HG03060 (cell line): ENCODE results near the gene CADM1.

Experiments used
- ATAC-seq: cut with Tn5 transposase; IDR thresholded peaks from one replicate; pipeline ENCODE4 v1.9.1; 2021; ENCODE audit warnings: low read depth, moderate number of reproducible peaks; ENCODE audit not compliant: unreplicated experiment

Gene CADM1

DNA sequence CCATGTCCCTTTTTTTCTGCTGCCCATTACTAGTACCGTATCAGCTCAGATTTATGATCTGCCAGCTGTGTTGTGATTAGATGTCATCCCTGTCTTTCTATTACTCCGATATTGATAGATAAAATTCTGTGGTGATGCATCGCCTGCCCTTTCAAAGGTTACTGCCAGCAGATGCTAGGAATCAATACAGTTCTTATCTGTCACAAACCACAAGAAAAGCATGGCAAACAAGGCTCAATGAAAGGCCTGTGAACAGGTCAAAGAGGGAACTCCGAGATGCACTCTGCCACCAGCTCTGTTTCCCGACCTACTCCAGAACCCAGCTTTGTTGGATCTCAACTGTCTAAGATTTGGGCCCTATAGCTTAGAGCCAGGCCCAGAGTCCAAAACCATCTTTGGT lies 246.0 kb downstream of the CADM1 start:
- ATAC-seq, result no peak

DNA sequence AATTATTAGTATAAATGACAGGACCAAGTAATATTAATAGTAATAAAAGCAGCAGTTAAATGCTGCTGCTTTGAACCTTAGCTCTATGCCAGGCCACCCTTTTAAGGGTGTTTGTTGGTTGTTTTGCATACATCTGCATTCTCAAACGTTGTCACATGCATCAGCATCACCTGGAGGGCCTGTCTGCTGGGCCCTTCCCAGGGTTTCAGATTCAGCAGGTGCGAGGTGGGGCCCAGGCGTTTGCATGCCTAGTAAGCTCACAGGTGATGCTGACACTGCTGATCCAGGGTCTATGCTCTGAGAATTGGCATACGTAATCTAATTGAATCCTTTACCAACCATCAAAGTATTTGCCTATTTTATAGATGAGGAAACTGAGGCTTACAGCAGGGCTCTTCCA lies 246.5 kb downstream of the CADM1 start:
- ATAC-seq, result no peak

DNA sequence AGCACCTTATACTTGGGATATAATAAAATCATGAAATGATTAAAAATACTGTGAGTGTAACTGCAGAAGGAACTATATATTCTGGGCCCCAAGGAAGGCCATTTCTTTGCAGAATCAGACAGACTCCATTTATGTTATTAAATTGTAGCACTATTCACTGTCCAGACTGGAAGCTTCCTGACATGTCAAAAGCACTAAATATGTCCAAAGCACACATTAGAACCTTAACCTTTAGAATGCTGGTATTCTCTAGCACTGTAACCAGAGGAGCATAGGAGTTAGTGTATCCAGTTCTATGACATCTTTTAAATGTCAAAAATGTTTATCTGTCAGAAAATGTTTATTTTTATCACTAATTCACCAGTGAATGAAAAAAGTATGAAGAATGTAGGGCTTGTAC lies 246.9 kb downstream of the CADM1 start:
- no peak for ATAC-seq

DNA sequence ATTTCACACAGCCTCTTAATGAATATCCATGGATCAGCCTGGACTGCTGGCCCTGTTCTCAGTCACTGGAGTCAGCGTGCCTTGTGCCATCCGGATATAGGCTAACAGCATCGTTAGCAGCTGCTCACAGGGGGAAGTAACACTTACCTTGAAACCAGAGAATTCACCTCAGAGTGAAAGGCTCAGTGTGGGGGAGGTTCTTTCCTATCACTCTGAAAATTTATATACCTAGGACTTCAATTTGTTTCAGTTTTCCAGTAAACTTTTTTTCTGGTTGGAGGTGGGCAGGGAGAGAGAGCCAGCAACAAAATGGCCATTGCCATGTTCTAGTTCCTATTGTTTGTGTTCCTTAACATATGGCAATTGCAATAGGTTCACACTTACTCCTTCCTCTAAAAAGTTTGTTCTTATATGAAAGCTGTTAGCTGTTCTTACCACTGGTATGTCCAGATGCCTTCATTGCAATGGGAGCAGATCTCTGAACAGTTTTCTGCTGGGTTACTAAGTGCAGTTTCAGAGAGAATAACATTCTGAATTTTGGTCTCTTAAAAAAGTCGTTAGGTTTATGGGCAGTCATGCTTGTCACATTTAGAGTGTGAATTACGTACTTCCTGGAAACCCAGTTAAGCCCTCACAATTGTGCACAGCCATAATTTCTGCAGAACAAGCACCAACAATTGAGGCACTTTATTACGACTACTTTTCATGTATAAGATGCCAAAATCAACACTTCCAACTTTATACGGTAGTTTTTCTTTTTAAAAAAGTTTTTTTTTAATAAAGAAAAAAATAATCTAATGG lies 247.6 kb downstream of the CADM1 start:
- ATAC-seq, result peak; percentile 73

DNA sequence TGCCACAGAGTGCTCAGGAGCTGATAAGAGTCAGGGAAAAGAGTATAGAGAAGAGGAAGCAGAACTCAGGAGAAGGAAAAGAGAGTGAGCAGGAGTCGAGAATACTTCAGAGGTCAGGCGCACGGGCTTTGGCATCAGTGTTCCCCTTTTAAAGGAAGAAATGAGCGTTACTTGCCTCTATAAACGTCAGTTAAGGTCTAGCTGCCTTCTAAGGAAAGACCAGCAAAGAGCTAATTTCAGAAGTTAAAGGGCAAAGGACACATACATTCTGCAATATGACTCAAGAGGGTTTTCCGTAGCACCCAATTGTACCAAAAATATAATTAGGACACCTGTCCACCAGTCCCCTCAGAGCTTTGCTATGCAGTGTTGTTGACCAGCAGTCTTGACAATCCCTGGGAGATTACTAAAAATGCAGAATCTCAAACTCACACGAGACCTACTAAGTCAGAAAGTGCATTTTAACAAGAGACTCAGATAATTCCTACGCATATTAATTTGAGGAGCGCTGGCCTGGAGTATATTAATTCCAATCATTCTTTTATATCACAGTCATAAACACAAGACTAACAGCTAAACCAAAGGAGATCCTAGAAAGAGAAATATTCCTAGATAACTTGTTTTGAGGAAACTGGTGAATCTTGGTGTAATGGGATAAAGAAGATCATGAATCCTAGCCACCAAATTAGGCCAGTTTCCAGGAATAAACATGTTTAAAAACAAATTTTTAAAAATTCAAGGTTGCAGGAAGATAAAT lies 249.0 kb downstream of the CADM1 start:
- ATAC-seq, result no peak

DNA sequence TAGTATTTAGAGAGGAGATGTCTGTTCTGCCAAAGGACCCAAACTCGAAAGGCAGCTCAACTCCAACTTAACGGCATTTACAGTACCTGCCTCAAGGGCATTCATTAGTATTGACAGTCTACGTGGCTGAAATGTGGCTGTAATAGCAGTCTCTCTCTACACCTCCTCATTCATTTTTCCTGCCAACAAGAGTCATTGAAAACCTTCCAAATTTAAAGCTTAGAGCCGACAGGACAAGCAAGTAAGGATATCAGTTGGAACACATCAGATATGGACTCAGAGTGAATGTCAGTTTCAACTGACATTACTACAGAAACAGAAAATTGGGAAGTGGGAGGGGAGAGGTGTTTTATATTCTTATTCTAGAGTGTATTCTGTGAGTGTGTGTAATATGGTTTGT lies 253.1 kb downstream of the CADM1 start:
- ATAC-seq, result no peak

DNA sequence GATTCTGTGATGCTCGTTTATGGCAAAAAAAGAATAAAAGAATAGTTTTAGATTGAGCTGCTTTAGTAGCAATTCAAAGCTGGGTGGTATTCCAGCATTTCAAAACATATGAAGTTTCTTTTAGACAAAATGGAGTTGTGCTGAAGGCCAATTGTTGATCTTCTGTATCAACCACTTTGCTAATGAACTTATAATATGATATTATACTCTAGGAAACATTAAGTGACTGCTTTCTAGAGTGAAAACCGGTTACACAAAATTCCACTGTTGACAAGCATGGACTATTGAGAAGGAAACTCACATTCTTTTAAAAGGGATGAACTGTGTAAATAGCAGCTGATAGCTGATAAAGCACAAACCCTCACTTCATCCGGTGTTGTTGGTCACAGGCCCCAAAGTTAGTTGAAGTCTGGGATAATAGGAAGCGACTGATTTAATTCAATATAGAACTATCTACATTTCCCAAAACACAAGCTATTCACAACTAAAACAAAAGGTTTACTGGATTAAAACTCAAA lies 255.1 kb downstream of the CADM1 start:
- ATAC-seq, result no peak

DNA sequence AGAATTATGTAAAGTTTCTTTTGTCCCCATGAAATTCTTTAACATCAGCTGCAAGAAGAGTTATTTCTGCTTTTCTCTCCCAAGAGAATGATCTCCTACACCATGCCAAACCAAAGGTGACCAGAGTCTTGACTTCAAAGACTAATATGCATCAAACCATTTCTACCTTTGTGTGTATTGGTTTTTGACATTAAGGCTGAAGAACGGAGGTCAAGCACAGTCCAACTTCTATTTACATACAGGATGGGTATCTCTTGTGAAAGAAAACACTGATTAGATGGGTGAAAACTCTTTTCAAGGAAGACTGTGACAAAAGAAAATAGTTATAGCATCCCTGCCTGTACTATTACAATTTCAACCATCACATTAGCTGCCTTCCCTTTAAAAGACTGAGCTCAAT lies 256.3 kb downstream of the CADM1 start:
- no peak for ATAC-seq

DNA sequence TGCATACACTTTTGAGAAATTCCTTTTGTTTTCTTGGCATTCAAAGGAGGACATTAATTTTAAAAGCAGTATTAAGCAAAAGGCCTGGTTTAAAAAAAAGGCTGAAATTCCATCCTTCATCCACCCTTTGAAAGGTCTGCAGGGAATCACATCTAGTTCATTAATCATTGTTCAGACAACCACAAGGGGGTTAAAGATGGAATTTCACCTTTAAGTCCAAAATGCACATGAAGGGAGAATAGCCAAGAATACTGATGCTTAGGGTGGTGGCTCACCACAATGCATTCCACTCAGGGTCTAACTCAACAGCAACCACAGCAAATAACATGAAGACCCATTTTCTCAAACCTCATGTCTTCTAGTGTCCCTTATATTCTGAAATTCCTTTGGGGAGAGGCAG lies 256.9 kb downstream of the CADM1 start:
- ATAC-seq, result no peak

DNA sequence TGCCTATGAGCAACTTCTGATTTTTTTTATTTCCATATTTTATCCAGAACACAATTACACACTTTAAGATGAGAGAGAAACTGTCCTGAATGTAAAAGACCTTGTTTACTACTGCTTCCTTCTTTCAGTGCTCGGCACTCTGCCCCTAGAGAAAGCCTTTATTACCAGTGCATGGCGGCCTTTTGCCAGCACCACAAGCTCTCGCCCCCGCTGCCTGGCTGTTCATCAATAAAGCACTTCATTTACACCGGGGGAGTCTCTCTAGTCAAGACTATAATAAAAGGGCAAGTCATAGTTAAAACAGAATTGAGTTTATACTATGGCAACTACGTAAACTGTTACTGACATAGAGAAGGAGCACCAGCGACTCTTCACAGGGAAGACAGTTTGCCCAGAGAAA lies 259.5 kb downstream of the CADM1 start:
- ATAC-seq, result no peak

DNA sequence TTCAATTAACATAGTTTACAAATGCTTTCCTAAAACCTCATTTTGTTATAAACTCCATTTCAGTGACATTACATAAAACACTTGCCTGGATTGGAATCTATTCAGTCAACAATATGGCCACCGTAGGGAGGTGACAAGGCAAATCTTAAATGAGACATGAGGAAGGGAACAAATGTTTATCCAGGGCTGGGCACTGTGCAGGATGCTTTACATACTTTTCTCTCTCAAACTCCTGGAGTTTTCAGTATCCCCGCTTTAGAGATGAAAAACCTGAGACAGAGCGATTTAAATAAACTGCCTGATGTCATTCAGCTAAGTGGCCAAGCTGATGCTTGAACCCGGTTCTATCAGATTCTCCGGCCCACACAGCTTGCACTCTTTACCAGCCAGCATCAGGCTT lies 259.9 kb downstream of the CADM1 start:
- no peak for ATAC-seq

DNA sequence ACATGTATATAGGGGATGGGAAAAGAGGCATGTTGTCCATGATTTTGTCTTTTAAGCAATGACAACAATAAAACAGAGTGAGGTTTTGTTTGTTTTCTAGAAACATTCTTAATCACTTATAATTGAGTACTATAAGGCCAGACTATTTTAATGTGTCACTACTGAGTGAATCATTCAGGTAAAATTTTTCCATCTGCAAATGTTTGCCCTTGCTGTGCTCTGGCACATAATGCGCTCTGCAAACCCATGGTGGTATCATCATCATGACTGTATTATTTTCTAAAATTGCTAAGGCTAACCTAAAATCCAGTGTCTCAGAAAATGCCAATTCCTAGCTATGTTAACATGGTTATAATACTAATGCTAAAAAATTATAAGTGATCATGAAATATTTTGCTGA lies 261.2 kb downstream of the CADM1 start:
- no peak for ATAC-seq

DNA sequence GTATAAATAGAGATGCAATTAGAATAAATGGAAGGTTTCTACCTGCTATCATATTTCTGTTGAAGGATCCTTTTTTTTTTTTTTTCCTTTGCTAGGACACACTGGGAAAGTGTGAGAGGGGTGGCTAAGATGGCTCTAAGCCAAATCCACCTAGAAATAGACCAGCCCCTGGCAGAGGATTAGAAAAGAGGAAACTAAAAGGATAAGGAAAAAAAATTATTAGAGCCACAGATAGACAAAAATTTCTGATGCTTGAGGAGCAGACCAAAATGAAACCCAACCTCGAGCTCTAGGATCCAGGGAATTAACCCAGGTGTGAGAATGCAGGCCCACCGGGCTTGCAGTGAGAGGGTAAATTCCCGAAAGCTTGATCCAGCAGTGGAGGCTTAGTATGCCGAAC lies 262.3 kb downstream of the CADM1 start:
- no peak for ATAC-seq

DNA sequence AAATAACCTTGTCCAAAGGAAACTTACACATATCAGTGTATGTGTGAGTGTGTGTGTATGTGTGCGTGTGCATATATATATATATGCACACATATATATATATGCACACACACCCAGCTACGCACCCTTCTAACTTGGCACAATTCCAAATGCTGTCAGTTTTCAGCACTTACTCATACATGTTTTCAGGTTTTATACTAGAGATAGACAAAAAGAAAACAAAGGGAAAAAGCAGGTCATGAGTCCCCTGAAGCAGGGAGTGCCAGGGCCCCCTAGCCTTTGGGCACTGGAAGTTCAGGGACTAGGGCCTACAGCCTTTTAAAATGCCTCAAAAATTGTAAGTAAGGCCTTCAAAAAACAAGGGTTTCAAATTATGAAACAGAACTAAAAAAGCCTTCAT lies 265.4 kb downstream of the CADM1 start:
- ATAC-seq, result no peak

DNA sequence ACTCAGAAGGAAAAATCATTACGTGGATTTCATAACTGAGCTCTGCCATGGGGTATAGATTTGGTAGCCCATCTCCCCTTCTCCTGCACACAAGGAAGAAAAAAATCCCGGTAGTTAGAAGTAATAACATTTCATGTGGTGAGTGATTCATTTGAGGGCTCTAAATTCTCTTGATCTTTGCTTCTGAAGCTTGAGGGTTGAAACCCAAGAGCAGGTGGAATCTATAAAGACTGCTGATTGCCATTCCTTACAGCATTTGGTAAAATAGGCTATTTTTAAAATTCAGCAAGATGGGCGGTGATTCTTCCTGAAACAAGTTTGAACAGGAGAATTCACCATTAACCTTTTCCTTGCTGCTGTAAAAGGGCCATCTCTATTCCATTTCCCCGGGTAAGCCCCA lies 266.1 kb downstream of the CADM1 start:
- ATAC-seq, result no peak

DNA sequence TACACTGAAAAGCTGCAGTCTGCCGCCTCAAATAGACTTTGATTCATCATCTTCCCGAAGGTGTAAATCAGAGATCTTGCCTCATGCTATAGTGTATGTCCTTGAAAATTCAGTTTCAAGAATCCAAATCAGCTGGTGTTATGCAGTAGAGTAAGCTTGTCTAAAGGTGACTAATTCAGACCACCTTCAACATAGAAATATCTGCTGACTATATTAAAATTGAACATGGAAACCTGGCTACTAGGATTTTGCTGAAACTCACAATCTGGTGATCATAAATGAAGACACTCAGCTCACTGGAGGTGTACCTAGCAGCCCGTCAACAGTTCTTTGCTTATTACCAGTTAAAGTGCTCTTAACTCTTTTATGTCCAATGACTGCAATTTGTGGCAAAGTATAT lies 266.6 kb downstream of the CADM1 start:
- ATAC-seq, result no peak

DNA sequence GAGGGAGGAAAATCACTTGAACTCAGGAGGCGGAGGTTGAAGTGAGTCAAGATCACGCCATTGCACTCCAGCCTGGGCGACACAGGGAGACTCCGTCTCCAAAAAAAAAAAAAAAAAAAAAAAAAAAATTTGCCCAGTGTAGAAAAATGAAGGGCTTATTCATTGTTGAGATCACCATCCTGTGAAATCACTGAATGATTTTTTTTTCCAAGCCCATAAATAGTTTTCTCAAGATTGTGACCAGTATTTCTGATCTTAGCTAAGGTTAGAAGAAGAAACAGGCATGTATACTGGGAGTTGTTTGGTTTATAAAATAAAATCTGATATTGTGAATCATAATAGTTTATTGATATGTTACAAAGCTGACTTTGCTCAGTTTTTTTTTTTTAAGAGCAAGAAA lies 269.4 kb downstream of the CADM1 start:
- ATAC-seq, result no peak

DNA sequence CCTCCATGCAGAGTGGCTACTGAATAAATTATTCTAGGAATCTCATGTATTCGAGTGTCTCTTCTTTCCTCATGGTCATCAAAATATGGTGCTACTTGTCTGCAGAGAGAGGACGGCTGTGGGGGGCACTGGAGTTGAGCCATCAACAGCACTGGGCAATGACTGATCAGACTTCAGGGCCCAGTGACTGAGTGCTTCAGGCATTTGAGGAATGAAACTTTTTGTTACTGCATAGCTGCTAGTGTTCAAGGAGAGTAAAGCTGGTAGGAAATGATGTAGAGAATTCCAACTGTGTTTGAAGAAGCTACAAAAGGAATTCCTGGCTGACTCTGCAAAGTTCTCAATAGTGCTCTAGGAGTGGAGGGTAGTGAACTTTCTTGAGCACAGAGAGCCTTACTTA lies 277.7 kb downstream of the CADM1 start:
- ATAC-seq, result no peak

DNA sequence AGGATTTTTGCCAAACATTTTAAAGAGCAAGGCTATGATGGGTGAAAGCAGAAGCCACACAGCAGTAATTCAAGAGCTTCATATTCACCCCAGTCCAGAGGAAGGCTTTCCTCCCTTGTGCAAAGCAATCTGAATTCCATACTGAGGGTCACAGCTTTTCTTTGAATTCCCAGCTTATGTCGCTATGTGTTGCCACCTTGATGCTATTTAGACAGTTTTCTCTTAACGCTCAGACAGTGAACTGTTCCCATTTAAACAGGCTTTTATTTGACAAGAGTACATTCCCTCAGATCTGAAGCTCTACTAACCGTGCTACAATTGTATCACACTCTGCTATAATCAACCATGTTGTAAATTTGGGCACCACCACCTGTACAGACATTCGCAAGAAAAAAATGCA lies 279.7 kb downstream of the CADM1 start:
- ATAC-seq, result no peak

DNA sequence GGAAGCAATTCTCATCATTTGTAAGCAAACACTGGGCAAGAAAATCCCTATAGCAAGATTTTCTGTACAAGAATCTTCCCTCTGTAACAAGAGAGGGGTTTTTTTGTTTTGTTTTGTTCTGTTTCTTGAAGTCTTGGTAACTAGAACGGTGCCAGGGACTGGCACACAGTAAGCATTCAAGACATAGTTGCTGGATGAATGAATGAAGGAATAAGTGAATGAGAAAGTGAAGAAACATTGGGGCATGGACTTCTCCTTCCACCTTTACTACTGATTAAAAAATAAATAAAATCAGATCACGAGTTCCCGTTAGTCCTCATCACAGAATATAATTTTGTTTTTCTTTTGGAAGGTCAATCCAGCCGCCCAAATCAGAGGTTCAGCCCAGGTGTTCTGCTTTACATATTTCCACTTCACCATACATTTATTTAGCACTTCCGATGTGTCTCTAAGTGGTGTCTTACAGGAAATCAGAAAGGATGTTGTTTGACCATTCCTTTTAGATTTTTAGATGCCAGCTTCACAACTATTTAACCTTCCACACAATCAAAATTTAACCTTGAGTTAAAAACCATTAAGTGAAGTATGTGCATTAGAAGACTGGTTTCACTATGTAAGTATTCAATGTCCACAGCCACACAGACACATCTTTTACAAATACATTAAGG lies 281.2 kb downstream of the CADM1 start:
- peak; percentile 11 for ATAC-seq

DNA sequence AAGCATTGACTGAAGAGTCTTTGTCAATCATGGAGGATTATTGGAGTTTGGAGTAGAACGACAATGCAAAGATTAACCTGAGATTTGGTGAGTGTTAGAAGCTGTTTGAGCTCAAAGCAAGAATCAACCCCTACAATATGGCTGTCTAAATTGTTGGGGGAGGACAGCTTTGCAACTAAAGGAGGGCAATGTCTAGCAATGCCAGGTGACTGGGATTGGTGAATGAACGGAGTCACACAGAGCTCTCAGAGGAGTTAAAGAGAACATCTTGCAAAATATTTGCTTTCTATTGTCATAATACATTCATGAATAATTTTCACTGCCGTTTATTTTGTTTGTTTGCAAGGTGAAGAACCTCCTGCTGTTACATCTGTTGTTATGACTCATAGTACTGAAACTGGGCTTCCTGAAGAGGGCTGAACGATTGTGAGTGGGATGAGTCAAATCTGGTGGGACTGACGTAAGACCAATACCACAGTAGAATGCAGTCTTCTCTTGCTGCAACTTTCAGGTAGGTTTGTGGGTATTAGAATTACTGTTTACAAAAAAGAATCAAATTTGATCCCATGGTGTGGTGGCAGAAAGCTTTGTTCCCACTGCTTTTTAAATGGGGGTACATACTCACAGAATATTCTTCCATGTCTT lies 281.9 kb downstream of the CADM1 start:
- ATAC-seq, result peak; percentile 98
